HEK293 (cell line): ENCODE data around the gene PCBP3.

ENCODE experiments used
- CTCF ChIA-PET: fragments of 350-600 bp; formaldehyde crosslinking; extraction: SDS; loops from one replicate; lab custom pipeline; 2021; ENCODE audit warnings: antibody characterized with exemption; lab: Yijun Ruan, JAX
- POLR2A ChIA-PET: fragments of 300-600 bp; formaldehyde crosslinking; extraction: SDS; loops from one replicate; lab custom pipeline; 2020; ENCODE audit warnings: antibody characterized with exemption, inconsistent platforms; lab: Yijun Ruan, JAX
- H3K27ac ChIP-seq: fragments of 200-500 bp; sonication (Bioruptor generic); 2 replicates; pipeline ENCODE4 v1.5.1; 2014; ENCODE audit warnings: low read depth, low read length, control low read depth, inconsistent platforms; ENCODE audit errors: extremely low read depth
- H3K36me3 ChIP-seq, 2 experiments: fragments of 200-500 bp in 1 of 2; sonication (Bioruptor generic) in 1 of 2; 1 replicate in 1 of 2; 2 replicates in 1 of 2; pipeline ENCODE4 v1.5.1; 2014 to 2017; ENCODE audit warnings: inconsistent platforms in 2 of 2, low read length in 2 of 2; ENCODE audit not compliant: control insufficient read depth in 2 of 2, insufficient read depth in 1 of 2
- H3K4me1 ChIP-seq: fragments of 200-500 bp; sonication (Bioruptor generic); 2 replicates; pipeline ENCODE4 v1.5.1; 2014; ENCODE audit warnings: mild to moderate bottlenecking, low read length, inconsistent platforms; ENCODE audit not compliant: control insufficient read depth, insufficient read depth
- H3K4me3 ChIP-seq: 2 replicates; pipeline ENCODE4 v1.5.1; 2011; ENCODE audit warnings: low read depth, mild to moderate bottlenecking, control low read depth, low read length, moderate library complexity
- H3K9me3 ChIP-seq: fragments of 200-500 bp; sonication (Bioruptor generic); 2 replicates; pipeline ENCODE4 v1.5.1; 2014; ENCODE audit warnings: low read depth, low read length, inconsistent platforms; ENCODE audit not compliant: control insufficient read depth, insufficient read depth
- HOXC10 ChIP-seq: sonication (generic); formaldehyde crosslinking; IDR thresholded peaks from 2 replicates; pipeline ENCODE4 v1.8.1; 2023; ENCODE audit warnings: mild to moderate bottlenecking, missing genetic modification reagents
- KLF1 ChIP-seq: fragments of 450-650 bp; formaldehyde crosslinking; IDR thresholded peaks from 2 replicates; pipeline ENCODE4 v1.5.1; 2016; ENCODE audit warnings: missing biosample characterization, missing genetic modification characterization
- KLF16 ChIP-seq: fragments of 450-650 bp; formaldehyde crosslinking; IDR thresholded peaks from 2 replicates; pipeline ENCODE4 v1.5.1; 2017; ENCODE audit warnings: missing biosample characterization, missing genetic modification characterization
- MYNN ChIP-seq: fragments of 450-650 bp; formaldehyde crosslinking; IDR thresholded peaks from 2 replicates; pipeline ENCODE4 v1.5.1; 2016; ENCODE audit warnings: missing biosample characterization, missing genetic modification characterization, borderline replicate concordance
- YY1 ChIP-seq: fragments of 450-650 bp; formaldehyde crosslinking; IDR thresholded peaks from 2 replicates; pipeline ENCODE4 v1.5.1; 2018; ENCODE audit warnings: missing biosample characterization, missing genetic modification characterization
- ZBTB20 ChIP-seq: fragments of 450-650 bp; formaldehyde crosslinking; IDR thresholded peaks from 2 replicates; pipeline ENCODE4 v1.5.1; 2016; ENCODE audit warnings: missing biosample characterization, missing genetic modification characterization
- ZNF2 ChIP-seq: fragments of 450-650 bp; formaldehyde crosslinking; IDR thresholded peaks from 2 replicates; pipeline ENCODE4 v1.5.1; 2016; ENCODE audit warnings: missing biosample characterization, missing genetic modification characterization
- ZNF394 ChIP-seq: fragments of 450-650 bp; formaldehyde crosslinking; IDR thresholded peaks from 2 replicates; pipeline ENCODE4 v1.5.1; 2016; ENCODE audit warnings: missing biosample characterization, missing genetic modification characterization, mild to moderate bottlenecking, moderate library complexity, borderline replicate concordance
- ZNF518A ChIP-seq: fragments of 450-650 bp; formaldehyde crosslinking; conservative IDR thresholded peaks from 2 replicates; pipeline ENCODE4 v1.5.1; 2016; ENCODE audit warnings: low read depth, missing biosample characterization, missing genetic modification characterization
- ZNF555 ChIP-seq: fragments of 450-650 bp; formaldehyde crosslinking; conservative IDR thresholded peaks from 2 replicates; pipeline ENCODE4 v1.5.1; 2017; ENCODE audit warnings: missing biosample characterization, mild to moderate bottlenecking, missing genetic modification characterization, inconsistent platforms
- ZNF561 ChIP-seq: fragments of 450-650 bp; IDR thresholded peaks from 2 replicates; pipeline ENCODE4 v1.5.1; 2018; ENCODE audit warnings: missing biosample characterization, missing genetic modification characterization, borderline replicate concordance
- ZNF585B ChIP-seq: fragments of 450-650 bp; formaldehyde crosslinking; IDR thresholded peaks from 2 replicates; pipeline ENCODE4 v1.5.1; 2016; ENCODE audit warnings: missing biosample characterization, missing genetic modification characterization
- ZNF645 ChIP-seq: fragments of 450-650 bp; formaldehyde crosslinking; IDR thresholded peaks from 2 replicates; pipeline ENCODE4; 2016; ENCODE audit warnings: missing biosample characterization, missing genetic modification characterization
- ZNF654 ChIP-seq: fragments of 450-650 bp; formaldehyde crosslinking; IDR thresholded peaks from 2 replicates; pipeline ENCODE4 v1.5.1; 2016; ENCODE audit warnings: low read depth, missing biosample characterization, missing genetic modification characterization
- ZNF785 ChIP-seq: fragments of 450-650 bp; formaldehyde crosslinking; IDR thresholded peaks from 2 replicates; pipeline ENCODE4 v1.5.1; 2016; ENCODE audit warnings: missing biosample characterization, missing genetic modification characterization
- ZNF837 ChIP-seq: fragments of 450-650 bp; formaldehyde crosslinking; IDR thresholded peaks from 2 replicates; pipeline ENCODE4 v1.5.1; 2016; ENCODE audit warnings: missing biosample characterization, missing genetic modification characterization
- ZXDB ChIP-seq: fragments of 450-650 bp; formaldehyde crosslinking; IDR thresholded peaks from 2 replicates; pipeline ENCODE4 v1.5.1; 2016; ENCODE audit warnings: missing biosample characterization, missing genetic modification characterization
- TF ChIP-seq, protein P1 (sequence below): fragments of 450-650 bp; formaldehyde crosslinking; IDR thresholded peaks from 2 replicates; pipeline ENCODE4 v1.5.1; 2017; ENCODE audit warnings: missing biosample characterization, missing genetic modification characterization
- TF ChIP-seq, protein P2 (sequence below): fragments of 450-650 bp; formaldehyde crosslinking; IDR thresholded peaks from 2 replicates; pipeline ENCODE4 v1.5.1; 2016; ENCODE audit warnings: missing biosample characterization, missing genetic modification characterization
- TF ChIP-seq, protein P3 (sequence below): fragments of 450-650 bp; formaldehyde crosslinking; IDR thresholded peaks from 2 replicates; pipeline ENCODE4 v1.5.1; 2016; ENCODE audit warnings: missing biosample characterization, missing genetic modification characterization, low read depth

PCBP3 gene

GRCh38 chr21:45873418-45873817, 229.9 kb downstream of the PCBP3 start:
- Histone ChIP-seq H3K4me3 (no peak overlapping the region), H3K36me3 (no peaks in the 10 kb centered on the region), H3K4me1 (peaks cover 7% of the 10 kb centered on the region), H3K27ac (no peak overlapping the region), H3K9me3 (no peaks in the 10 kb centered on the region)
- TF ChIP-seq ZBTB20 (tag by site-specific recombination) (no peak), ZNF555 (no peak), ZNF837 (tag by site-specific recombination) (no peak), HOXC10 (CRISPR knock-in tag) (no peak), ZNF394 (tag by site-specific recombination) (no peak), ZNF654 (tag by site-specific recombination) (no peak), ZNF585B (tag by site-specific recombination) (no peak), ZNF2 (tag by site-specific recombination) (no peak), YY1 (no peak), MYNN (no peak), ZNF645 (tag by site-specific recombination) (no peak), ZNF785 (no peak)
- TF ChIP-seq, protein P1, sequence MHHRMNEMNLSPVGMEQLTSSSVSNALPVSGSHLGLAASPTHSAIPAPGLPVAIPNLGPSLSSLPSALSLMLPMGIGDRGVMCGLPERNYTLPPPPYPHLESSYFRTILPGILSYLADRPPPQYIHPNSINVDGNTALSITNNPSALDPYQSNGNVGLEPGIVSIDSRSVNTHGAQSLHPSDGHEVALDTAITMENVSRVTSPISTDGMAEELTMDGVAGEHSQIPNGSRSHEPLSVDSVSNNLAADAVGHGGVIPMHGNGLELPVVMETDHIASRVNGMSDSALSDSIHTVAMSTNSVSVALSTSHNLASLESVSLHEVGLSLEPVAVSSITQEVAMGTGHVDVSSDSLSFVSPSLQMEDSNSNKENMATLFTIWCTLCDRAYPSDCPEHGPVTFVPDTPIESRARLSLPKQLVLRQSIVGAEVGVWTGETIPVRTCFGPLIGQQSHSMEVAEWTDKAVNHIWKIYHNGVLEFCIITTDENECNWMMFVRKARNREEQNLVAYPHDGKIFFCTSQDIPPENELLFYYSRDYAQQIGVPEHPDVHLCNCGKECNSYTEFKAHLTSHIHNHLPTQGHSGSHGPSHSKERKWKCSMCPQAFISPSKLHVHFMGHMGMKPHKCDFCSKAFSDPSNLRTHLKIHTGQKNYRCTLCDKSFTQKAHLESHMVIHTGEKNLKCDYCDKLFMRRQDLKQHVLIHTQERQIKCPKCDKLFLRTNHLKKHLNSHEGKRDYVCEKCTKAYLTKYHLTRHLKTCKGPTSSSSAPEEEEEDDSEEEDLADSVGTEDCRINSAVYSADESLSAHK (tag by site-specific recombination), result no peak
- TF ChIP-seq, protein P2, sequence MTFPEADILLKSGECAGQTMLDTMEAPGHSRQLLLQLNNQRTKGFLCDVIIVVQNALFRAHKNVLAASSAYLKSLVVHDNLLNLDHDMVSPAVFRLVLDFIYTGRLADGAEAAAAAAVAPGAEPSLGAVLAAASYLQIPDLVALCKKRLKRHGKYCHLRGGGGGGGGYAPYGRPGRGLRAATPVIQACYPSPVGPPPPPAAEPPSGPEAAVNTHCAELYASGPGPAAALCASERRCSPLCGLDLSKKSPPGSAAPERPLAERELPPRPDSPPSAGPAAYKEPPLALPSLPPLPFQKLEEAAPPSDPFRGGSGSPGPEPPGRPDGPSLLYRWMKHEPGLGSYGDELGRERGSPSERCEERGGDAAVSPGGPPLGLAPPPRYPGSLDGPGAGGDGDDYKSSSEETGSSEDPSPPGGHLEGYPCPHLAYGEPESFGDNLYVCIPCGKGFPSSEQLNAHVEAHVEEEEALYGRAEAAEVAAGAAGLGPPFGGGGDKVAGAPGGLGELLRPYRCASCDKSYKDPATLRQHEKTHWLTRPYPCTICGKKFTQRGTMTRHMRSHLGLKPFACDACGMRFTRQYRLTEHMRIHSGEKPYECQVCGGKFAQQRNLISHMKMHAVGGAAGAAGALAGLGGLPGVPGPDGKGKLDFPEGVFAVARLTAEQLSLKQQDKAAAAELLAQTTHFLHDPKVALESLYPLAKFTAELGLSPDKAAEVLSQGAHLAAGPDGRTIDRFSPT, result no peak
- ChIA-PET POLR2A (no interaction called here), CTCF (no interaction called here)

- no peak overlapping the region for H3K27ac ChIP-seq
- TF ChIP-seq MYNN (no peak), ZNF561 (tag by site-specific recombination) (no peak), KLF1 (tag by site-specific recombination) (peak; percentile 90), ZNF518A (no peak), KLF16 (tag by site-specific recombination) (no peak), ZXDB (tag by site-specific recombination) (no peak)
- TF ChIP-seq, protein P2, result no peak
- TF ChIP-seq, protein P3, sequence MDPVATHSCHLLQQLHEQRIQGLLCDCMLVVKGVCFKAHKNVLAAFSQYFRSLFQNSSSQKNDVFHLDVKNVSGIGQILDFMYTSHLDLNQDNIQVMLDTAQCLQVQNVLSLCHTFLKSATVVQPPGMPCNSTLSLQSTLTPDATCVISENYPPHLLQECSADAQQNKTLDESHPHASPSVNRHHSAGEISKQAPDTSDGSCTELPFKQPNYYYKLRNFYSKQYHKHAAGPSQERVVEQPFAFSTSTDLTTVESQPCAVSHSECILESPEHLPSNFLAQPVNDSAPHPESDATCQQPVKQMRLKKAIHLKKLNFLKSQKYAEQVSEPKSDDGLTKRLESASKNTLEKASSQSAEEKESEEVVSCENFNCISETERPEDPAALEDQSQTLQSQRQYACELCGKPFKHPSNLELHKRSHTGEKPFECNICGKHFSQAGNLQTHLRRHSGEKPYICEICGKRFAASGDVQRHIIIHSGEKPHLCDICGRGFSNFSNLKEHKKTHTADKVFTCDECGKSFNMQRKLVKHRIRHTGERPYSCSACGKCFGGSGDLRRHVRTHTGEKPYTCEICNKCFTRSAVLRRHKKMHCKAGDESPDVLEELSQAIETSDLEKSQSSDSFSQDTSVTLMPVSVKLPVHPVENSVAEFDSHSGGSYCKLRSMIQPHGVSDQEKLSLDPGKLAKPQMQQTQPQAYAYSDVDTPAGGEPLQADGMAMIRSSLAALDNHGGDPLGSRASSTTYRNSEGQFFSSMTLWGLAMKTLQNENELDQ (tag by site-specific recombination), result no peak
- TF ChIP-seq, all 188 proteins: peak for 1
- no peaks in the 10 kb centered on the region for H3K9me3 ChIP-seq
- H3K4me3 ChIP-seq, result no peak overlapping the region
- H3K4me1 ChIP-seq, result peaks cover 7% of the 10 kb centered on the region
- no peaks in the 10 kb centered on the region for H3K36me3 ChIP-seq
- ChIA-PET CTCF (interaction anchor here (0.7 kb wide), 1 partner anchor 27 kb away, joined by 3 read pairs; no protein-coding TSS in a partner anchor), POLR2A (no interaction called here)
Measured at GRCh38 chr21:45873866-45874265, 230.3 kb downstream of the PCBP3 start.
